Measurements from ENCODE around the gene TRAPPC2B.

TRAPPC2B gene

DNA sequence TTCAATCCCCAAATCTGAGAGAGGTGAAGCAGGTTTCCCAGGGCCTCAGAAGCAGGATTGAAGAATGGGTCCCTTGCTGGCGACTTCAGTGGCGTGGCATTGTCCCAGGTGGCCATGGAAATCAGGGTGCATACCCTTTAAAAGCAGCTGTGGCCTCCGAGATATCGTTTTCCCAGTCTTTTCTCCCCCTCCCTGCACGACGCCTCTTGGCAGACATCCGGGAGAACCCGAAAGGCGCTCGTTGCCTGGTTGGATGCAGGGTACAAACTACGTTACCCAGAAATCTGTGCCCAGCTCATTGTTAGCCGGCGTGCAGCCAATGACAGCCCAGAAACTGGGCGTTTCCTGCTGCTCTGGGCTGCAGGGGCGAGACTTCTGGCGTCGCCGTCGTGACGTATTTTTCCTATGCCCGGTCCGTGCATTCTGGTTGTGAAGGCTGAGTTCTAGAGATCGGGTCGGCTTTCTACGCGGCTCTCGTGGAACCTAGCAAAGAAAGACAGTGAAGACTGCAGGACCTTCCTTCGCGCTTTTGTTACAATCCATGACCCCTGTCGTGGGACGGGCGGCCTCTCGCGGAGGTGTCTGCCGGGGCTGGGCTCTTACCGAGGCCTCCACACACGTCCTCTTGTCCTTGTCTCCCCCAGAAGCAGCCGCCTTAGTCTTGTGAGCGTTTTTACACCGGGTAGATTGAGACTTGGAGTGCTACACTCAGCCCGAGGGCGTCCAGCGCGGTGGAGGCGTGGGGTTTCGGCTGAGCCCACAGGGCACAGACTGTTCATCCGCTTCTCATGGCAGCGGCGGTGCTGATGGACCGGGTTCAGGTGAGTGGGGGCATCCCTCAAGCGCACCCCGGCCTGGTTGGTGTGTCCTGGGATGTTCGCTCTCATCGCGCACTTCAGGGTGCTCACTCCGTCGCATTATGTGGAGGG lies 12.2 kb upstream of the TRAPPC2B start, which contains the start of gene ZNF304:
TSS of gene ZNF304 (plus strand) at position 395 of the 929 bp plus-strand sequence. CDS start at position 789, 394 bp downstream.
- peak; percentile 81 for DNase-seq (ENCODE audit: low read depth)
- TF ChIP-seq, protein P1, sequence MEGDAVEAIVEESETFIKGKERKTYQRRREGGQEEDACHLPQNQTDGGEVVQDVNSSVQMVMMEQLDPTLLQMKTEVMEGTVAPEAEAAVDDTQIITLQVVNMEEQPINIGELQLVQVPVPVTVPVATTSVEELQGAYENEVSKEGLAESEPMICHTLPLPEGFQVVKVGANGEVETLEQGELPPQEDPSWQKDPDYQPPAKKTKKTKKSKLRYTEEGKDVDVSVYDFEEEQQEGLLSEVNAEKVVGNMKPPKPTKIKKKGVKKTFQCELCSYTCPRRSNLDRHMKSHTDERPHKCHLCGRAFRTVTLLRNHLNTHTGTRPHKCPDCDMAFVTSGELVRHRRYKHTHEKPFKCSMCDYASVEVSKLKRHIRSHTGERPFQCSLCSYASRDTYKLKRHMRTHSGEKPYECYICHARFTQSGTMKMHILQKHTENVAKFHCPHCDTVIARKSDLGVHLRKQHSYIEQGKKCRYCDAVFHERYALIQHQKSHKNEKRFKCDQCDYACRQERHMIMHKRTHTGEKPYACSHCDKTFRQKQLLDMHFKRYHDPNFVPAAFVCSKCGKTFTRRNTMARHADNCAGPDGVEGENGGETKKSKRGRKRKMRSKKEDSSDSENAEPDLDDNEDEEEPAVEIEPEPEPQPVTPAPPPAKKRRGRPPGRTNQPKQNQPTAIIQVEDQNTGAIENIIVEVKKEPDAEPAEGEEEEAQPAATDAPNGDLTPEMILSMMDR (conservative IDR thresholded peaks at IDR 0.05; ENCODE audit: low read depth, low read length) = no peak
- peak within 1 kb of the TSS; percentile 81 for H3K4me3 ChIP-seq (ENCODE audit: low read length)

DNA sequence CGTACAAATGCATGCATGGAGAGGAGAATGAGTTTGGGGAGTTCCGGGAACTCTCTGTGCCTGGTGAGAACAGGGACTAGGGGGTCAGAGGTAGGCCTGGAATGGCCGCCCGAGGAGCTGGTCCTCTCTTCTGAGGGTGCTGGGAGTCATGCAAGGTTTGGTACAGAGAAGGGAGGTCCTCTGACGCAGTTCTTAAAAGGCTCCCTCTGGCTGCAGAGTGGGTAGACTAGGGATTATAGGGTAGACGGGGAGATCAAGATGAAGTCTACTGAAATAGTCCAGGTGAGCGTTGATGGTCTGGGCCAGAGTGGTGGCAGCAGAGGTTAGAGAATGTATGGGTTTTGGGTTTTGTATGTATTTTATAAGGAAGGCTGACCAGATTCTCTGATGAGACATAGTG lies 11.5 kb upstream of the TRAPPC2B start:
- DNase-seq (ENCODE audit: low read depth) = no peak

DNA sequence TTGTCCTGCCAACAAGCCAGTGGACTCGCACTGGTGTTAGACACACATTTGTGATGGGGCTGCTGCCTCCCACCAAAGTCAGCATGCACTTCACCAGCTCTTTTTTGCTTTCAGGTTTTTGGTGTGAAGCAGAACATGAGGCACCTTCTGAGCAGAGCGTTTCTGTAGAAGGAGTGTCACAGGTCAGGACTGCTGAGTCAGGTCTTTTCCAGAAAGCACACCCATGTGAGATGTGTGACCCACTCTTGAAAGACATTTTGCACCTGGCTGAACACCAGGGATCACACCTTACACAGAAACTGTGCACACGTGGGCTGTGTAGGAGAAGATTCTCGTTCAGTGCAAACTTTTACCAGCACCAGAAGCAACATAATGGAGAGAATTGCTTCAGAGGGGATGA lies 7.4 kb upstream of the TRAPPC2B start:
- DNase-seq (ENCODE audit: low read depth) = no peak
- no peak overlapping the region for H3K4me3 ChIP-seq (ENCODE audit: low read length)
- TF ChIP-seq, protein P1 (conservative IDR thresholded peaks at IDR 0.05; ENCODE audit: low read depth, low read length) = no peak

More for the DNA sequence above, 11.5 kb upstream of the TRAPPC2B start:
- peak overlapping the region; percentile 81 for H3K4me3 ChIP-seq (ENCODE audit: low read length)
- TF ChIP-seq, protein P1 (conservative IDR thresholded peaks at IDR 0.05; ENCODE audit: low read depth, low read length) = peak; percentile 27

DNA sequence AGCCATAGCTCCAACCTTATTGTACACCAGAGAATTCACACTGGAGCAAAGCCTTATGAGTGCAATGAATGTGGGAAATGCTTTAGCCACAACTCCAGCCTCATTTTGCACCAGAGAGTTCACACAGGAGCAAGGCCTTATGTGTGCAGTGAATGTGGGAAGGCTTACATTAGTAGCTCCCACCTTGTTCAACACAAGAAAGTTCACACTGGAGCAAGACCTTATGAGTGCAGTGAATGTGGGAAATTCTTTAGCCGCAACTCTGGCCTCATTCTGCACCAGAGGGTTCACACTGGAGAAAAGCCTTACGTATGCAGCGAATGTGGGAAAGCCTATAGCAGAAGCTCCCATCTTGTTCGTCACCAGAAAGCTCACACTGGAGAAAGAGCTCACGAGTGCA lies 5.9 kb upstream of the TRAPPC2B start:
- DNase-seq (ENCODE audit: low read depth) = no peak
- H3K4me3 ChIP-seq (ENCODE audit: low read length) = no peak overlapping the region
- TF ChIP-seq, protein P1 (conservative IDR thresholded peaks at IDR 0.05; ENCODE audit: low read depth, low read length) = no peak

DNA sequence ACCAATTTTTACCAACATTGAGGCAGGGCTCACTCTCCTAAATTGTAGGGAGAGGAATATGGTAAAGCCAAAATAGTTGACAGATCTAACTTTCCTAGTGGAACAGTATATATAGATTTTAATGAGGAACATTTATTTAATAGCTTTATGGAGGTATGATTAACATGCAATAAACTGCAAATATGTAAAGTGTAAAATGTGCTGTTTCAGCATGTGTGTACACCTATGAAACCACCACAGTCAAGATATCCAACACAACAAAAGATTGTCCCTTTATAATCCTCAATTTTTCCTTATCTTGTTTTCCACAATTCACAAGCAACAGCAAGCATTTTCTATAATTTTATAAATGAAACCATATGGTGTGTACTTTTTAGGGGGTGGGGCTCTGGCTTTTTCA lies 4.1 kb upstream of the TRAPPC2B start:
- H3K4me3 ChIP-seq (ENCODE audit: low read length) = no peak overlapping the region
- DNase-seq (ENCODE audit: low read depth) = no peak
- TF ChIP-seq, protein P1 (conservative IDR thresholded peaks at IDR 0.05; ENCODE audit: low read depth, low read length) = no peak

DNA sequence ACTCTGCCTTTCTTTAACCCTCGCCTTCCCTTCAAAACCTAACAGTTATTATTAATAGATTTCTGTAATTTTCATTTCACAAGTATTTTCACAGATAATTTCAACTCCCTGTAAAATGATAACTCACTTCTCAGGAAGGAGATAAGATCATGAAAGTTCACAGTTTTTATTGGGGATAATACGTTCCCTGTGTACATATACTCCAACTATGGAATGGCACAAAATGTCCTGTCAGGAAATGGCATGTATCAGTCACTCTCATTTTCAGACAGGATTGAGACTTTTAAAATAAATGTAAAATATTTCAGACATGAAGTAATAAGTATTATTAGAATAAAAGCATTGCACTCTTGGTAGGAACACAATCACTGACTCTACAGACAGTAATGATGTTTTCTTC lies 932 bp upstream of the TRAPPC2B start:
- TF ChIP-seq, protein P1 (conservative IDR thresholded peaks at IDR 0.05; ENCODE audit: low read depth, low read length) = no peak
- peak overlapping the region; percentile 82 for H3K4me3 ChIP-seq (ENCODE audit: low read length)
- no peak for DNase-seq (ENCODE audit: low read depth)
